Caco-2 (cell line): ENCODE data around the gene ALX4. TPM values are rescaled to one million over a fixed set of nuclear protein-coding genes. Genes with fewer than 3 reads are reported as not detected.
A peak's percentile ranks its signal among the peaks of the same experiment; 100 is the strongest.

Experiments
- BruUV-seq: library from RNA; stranded (reverse); fragments of 400-500 nt; replicated peaks from 2 replicates; lab custom pipeline; 2021; lab: Mats Ljungman, UMichigan
- CTCF ChIA-PET: fragments of 300-600 bp; sonication (Branson Sonifier 250); formaldehyde crosslinking; loops from one replicate; lab custom pipeline; 2022; ENCODE audit warnings: antibody characterized with exemption; lab: Charles Lee
- POLR2A ChIA-PET: fragments of 300-600 bp; sonication (Branson Sonifier 250); formaldehyde crosslinking; loops from one replicate; lab custom pipeline; 2022; ENCODE audit warnings: antibody characterized with exemption; lab: Charles Lee
- DNase-seq, 2 experiments: peaks; one replicate each; pipeline versions ENCODE4 v3.0.0 to v3.0.0-alpha.2; 2020 to 2022
- H3K27me3 ChIP-seq: replicated peaks from 2 replicates; pipeline ENCODE4 v1.6.0; 2011; ENCODE audit warnings: low read length; ENCODE audit not compliant: control insufficient read depth, insufficient read depth
- H3K36me3 ChIP-seq: 2 replicates; pipeline ENCODE4 v1.5.1; 2011; ENCODE audit warnings: low read length; ENCODE audit not compliant: control insufficient read depth, insufficient read depth
- H3K4me1 ChIP-seq: fragments of 250-450 bp; sonication (Bioruptor Pico); 2 replicates; pipeline ENCODE4 v1.5.1; 2020; ENCODE audit warnings: mild to moderate bottlenecking
- H3K4me3 ChIP-seq: 2 replicates; pipeline ENCODE4 v1.5.1; 2011; ENCODE audit warnings: low read depth, mild to moderate bottlenecking, control low read depth, low read length
- H3K9me3 ChIP-seq: fragments of 250-450 bp; sonication (Bioruptor Pico); 2 replicates; pipeline ENCODE4 v1.5.1; 2020; ENCODE audit warnings: mild to moderate bottlenecking, moderate library complexity
- H3K27ac Mint-ChIP-seq: one replicate; pipeline ENCODE4 v1.8.0; 2022; ENCODE audit warnings: mixed read lengths; ENCODE audit not compliant: unreplicated experiment
- H3K27me3 Mint-ChIP-seq: one replicate; pipeline ENCODE4 v1.8.0; 2022; ENCODE audit warnings: mixed read lengths; ENCODE audit not compliant: insufficient read depth, unreplicated experiment
- H3K36me3 Mint-ChIP-seq: one replicate; pipeline ENCODE4 v1.8.0; 2022; ENCODE audit warnings: mild to moderate bottlenecking, mixed read lengths; ENCODE audit not compliant: insufficient read depth, unreplicated experiment
- H3K4me1 Mint-ChIP-seq: one replicate; pipeline ENCODE4 v1.8.0; 2022; ENCODE audit warnings: low read depth, mixed read lengths; ENCODE audit not compliant: unreplicated experiment
- H3K4me3 Mint-ChIP-seq: one replicate; pipeline ENCODE4 v1.8.0; 2022; ENCODE audit warnings: mild to moderate bottlenecking, moderate library complexity, mixed read lengths; ENCODE audit not compliant: unreplicated experiment
- H3K9me3 Mint-ChIP-seq: one replicate; pipeline ENCODE4 v1.8.0; 2022; ENCODE audit warnings: mixed read lengths; ENCODE audit not compliant: unreplicated experiment
- intact Hi-C: fragments of 100-400 bp; cut with micrococcal nuclease; formaldehyde crosslinking; loops from one replicate; pipeline ENCODE4 v1.10.0; 2022; ENCODE audit not compliant: unreplicated experiment
- total RNA-seq: library from RNA; stranded (reverse); gene quantifications from 2 replicates; pipeline ENCODE4 v1.2.3, GENCODE V29; 2022
- TF ChIP-seq, protein P1 (sequence below), 2 experiments: fragments of 200-600 bp in 1 of 2; IDR thresholded peaks; 1 replicate in 1 of 2; 2 replicates in 1 of 2; pipeline versions ENCODE4 v1.5.1 to v1.8.0; 2011 to 2022; ENCODE audit warnings: antibody characterized with exemption in 1 of 2, control low read depth in 1 of 2, inconsistent platforms in 1 of 2, low read depth in 1 of 2, low read length in 1 of 2, mild to moderate bottlenecking in 1 of 2, moderate library complexity in 1 of 2; ENCODE audit not compliant: insufficient read depth in 1 of 2, severe bottlenecking in 1 of 2, unreplicated experiment in 1 of 2

ALX4 gene
- total RNA-seq, 1 experiment from 2014 or later: 0.05 TPM

DNA sequence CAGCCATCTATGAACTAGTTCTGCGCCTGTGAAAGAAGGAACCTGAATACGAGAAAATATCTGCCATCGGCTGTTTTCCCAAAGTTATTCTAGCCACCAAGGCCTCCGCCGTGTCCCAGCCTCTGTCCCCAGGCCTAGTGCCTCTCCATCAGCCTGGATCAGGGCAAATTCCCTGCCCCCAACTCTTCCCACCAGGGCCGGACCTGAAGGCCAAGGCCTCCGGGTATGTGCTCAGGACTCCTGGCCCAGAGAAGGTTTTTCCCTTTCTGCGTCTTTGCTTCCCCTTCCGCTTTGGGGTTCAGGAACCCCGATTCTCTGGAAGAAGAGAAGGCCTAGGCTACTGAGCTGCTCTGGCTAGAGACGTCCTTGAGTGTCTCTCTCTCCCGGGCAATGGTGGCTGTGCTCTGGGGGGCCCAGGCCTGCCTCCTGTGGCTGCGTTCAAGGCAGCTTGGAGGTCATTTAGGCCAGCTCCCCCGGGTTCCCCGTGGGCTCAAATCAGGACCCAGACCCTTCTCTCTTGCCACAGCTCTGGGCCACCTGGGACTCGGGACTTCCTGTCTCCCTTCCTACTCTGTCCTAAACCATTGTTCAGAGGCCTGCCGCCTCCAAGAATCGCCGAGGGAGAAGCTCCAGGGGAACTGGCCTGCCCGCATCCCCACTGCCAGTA, 1.6 kb downstream of the ALX4 start:
- Histone ChIP-seq H3K27me3 (no peaks in the 10 kb centered on the region), H3K4me1 (no peaks in the 10 kb centered on the region), H3K36me3 (no peaks in the 10 kb centered on the region), H3K4me3 (no peak overlapping the region), H3K9me3 (no peaks in the 10 kb centered on the region)
- TF ChIP-seq, protein P1, sequence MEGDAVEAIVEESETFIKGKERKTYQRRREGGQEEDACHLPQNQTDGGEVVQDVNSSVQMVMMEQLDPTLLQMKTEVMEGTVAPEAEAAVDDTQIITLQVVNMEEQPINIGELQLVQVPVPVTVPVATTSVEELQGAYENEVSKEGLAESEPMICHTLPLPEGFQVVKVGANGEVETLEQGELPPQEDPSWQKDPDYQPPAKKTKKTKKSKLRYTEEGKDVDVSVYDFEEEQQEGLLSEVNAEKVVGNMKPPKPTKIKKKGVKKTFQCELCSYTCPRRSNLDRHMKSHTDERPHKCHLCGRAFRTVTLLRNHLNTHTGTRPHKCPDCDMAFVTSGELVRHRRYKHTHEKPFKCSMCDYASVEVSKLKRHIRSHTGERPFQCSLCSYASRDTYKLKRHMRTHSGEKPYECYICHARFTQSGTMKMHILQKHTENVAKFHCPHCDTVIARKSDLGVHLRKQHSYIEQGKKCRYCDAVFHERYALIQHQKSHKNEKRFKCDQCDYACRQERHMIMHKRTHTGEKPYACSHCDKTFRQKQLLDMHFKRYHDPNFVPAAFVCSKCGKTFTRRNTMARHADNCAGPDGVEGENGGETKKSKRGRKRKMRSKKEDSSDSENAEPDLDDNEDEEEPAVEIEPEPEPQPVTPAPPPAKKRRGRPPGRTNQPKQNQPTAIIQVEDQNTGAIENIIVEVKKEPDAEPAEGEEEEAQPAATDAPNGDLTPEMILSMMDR (IDR thresholded peaks at IDR 0.05; ENCODE audit: insufficient read depth in 1 of 2, low read depth in 1 of 2, low read length in 1 of 2, severe bottlenecking in 1 of 2, unreplicated experiment in 1 of 2): no peak
- no peak overlapping the region for H3K4me3 Mint-ChIP-seq
- intact Hi-C loops: no loop called here
- POLR2A ChIA-PET: no interaction called here
- H3K4me1 Mint-ChIP-seq: no peaks in the 10 kb centered on the region
- no peak for DNase-seq
- CTCF ChIA-PET: interaction anchor here (1.2 kb wide), 1 partner anchor 23 kb away, joined by 5 read pairs; no protein-coding TSS in a partner anchor
- no peaks in the 10 kb centered on the region for H3K36me3 Mint-ChIP-seq
- H3K27ac Mint-ChIP-seq: peak overlapping the region; percentile 68
- no peaks in the 10 kb centered on the region for H3K9me3 Mint-ChIP-seq
- BruUV-seq: no TSS peak
- H3K27me3 Mint-ChIP-seq: peaks cover 3% of the 10 kb centered on the region

DNA sequence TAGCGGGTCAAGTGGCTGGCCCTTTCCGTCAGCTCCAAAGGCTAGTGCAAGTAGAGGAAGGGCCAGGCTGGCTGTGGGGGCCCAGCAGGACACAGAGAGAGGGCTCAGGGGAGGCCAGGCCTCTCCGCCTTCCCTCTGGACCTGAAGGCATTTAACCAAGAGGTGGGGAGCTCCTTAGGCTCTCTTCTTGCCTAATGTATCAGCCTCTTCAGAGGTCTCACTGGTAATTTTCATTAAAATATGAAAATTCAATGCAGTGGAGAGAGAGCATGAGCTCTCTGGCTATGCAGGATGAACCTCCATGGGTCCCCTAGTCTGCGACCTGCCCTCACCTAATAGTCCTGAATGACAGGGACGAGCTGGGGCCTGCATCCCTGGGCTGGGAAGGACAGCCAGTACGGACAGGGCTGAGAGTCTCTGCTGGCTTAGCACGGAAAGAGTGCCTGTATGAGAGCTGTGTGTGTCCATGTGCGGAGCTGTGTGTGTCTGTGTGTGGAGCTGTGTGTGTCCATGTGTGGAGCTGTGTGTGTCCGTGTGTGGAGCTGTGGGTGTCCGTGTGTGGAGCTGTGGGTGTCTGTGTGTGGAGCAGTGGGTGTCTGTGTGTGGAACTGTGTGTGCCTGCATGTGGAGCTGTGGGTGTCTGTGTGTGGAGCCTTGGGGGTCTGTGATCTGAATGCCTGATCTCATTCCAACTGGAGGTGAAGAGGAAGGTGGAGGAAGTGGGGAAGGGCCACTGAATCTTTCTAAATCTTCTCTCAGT, 2.4 kb downstream of the ALX4 start:
- TF ChIP-seq, protein P1 (IDR thresholded peaks at IDR 0.05; ENCODE audit: insufficient read depth in 1 of 2, low read depth in 1 of 2, low read length in 1 of 2, severe bottlenecking in 1 of 2, unreplicated experiment in 1 of 2): no peak
- H3K4me1 Mint-ChIP-seq: no peaks in the 10 kb centered on the region
- H3K27me3 Mint-ChIP-seq: peaks cover 3% of the 10 kb centered on the region
- H3K27ac Mint-ChIP-seq: peak overlapping the region; percentile 68
- no peaks in the 10 kb centered on the region for H3K36me3 Mint-ChIP-seq
- Histone ChIP-seq H3K4me3 (no peak overlapping the region), H3K9me3 (no peaks in the 10 kb centered on the region), H3K4me1 (no peaks in the 10 kb centered on the region), H3K27me3 (no peaks in the 10 kb centered on the region), H3K36me3 (no peaks in the 10 kb centered on the region)
- CTCF ChIA-PET: interaction anchor here (1.2 kb wide), 1 partner anchor 22 kb away, joined by 5 read pairs; no protein-coding TSS in a partner anchor
- BruUV-seq: no TSS peak
- no peaks in the 10 kb centered on the region for H3K9me3 Mint-ChIP-seq
- POLR2A ChIA-PET: no interaction called here
- DNase-seq: no peak
- H3K4me3 Mint-ChIP-seq: no peak overlapping the region
- intact Hi-C loops: no loop called here

DNA sequence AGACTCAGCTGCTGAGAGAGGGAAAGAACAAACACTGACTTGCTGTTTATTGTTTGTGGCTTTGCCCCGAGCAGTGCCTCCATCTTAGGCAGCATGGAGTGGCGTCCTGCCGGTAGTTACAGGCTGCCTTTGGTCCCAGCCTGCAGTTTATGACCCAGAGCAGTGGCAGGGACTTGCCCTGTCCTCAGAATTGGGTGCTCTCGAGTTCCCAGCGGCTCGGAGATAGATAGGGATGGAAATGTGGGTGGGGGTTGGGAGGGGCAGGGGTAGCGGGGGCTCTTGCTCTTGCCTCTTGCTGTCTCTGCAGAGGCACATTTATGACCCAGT, 3.1 kb downstream of the ALX4 start:
- CTCF ChIA-PET: interaction anchor here (1.2 kb wide), 1 partner anchor 21 kb away, joined by 5 read pairs; no protein-coding TSS in a partner anchor

More for the DNA sequence above, 3.1 kb downstream of the ALX4 start:
- no peak for DNase-seq
- peaks cover 3% of the 10 kb centered on the region for H3K27me3 Mint-ChIP-seq
- H3K27ac Mint-ChIP-seq: no peak overlapping the region
- H3K4me3 ChIP-seq: no peak overlapping the region
- no peaks in the 10 kb centered on the region for H3K4me1 Mint-ChIP-seq
- intact Hi-C loops: no loop called here
- H3K4me3 Mint-ChIP-seq: peak overlapping the region; percentile 18
- POLR2A ChIA-PET: no interaction called here
- H3K4me1 ChIP-seq: no peaks in the 10 kb centered on the region
- TF ChIP-seq, protein P1 (IDR thresholded peaks at IDR 0.05; ENCODE audit: insufficient read depth in 1 of 2, low read depth in 1 of 2, low read length in 1 of 2, severe bottlenecking in 1 of 2, unreplicated experiment in 1 of 2): no peak
- no peaks in the 10 kb centered on the region for H3K36me3 Mint-ChIP-seq
- no peaks in the 10 kb centered on the region for H3K27me3 ChIP-seq
- no peaks in the 10 kb centered on the region for H3K9me3 Mint-ChIP-seq
- no peaks in the 10 kb centered on the region for H3K9me3 ChIP-seq
- no TSS peak for BruUV-seq
- no peaks in the 10 kb centered on the region for H3K36me3 ChIP-seq
